ENCODE measurements around the gene GPR176.

Gene GPR176

GRCh38 chr15:39960411-39960810 lies 40.3 kb upstream of the GPR176 start:
- no peaks in the 10 kb centered on the region for H3K9me3 ChIP-seq (ENCODE audit: insufficient read depth, low read depth, low read length)
- TF ChIP-seq EZH2phosphoT487 (IDR thresholded peaks at IDR 0.05; ENCODE audit: borderline replicate concordance) (no peak), CTCF (conservative IDR thresholded peaks at IDR 0.05; ENCODE audit: low read length) (no peak)
- no peak overlapping the region for H3K9ac ChIP-seq (ENCODE audit: low read depth, low read length, poor library complexity, severe bottlenecking)
- H4K20me1 ChIP-seq (ENCODE audit: insufficient read depth, low read length, poor library complexity, severe bottlenecking) = no peaks in the 10 kb centered on the region
- no peaks in the 10 kb centered on the region for H3K27me3 ChIP-seq (ENCODE audit: insufficient read depth, low read length, poor library complexity, severe bottlenecking)
- H3K4me1 ChIP-seq (ENCODE audit: insufficient read depth, low read length, poor library complexity, severe bottlenecking) = peaks cover 6% of the 10 kb centered on the region
- no peaks in the 10 kb centered on the region for H3K9me2 ChIP-seq (replicated peaks; ENCODE audit: low read depth, low read length)
- no peaks in the 10 kb centered on the region for H3K79me2 ChIP-seq (ENCODE audit: insufficient read depth, low read length)
- H3K4me2 ChIP-seq (ENCODE audit: low read depth, low read length, poor library complexity, severe bottlenecking) = peak overlapping the region; percentile 14
- H3K4me3 ChIP-seq (ENCODE audit: low read length, poor library complexity, severe bottlenecking) = no peak overlapping the region
- no peak overlapping the region for H2AFZ ChIP-seq (ENCODE audit: low read length)
- H3K36me3 ChIP-seq (ENCODE audit: insufficient read depth, low read length) = peaks cover 27% of the 10 kb centered on the region; the same call in 1 of the 2 replicates
- H3F3A ChIP-seq (ENCODE audit: low read depth) = no peaks in the 10 kb centered on the region

GRCh38 chr15:39959411-39959810 lies 39.3 kb upstream of the GPR176 start:
- H3K36me3 ChIP-seq (ENCODE audit: insufficient read depth, low read length) = peaks cover 29% of the 10 kb centered on the region; the same call in 1 of the 2 replicates
- no peaks in the 10 kb centered on the region for H4K20me1 ChIP-seq (ENCODE audit: insufficient read depth, low read length, poor library complexity, severe bottlenecking)
- no peaks in the 10 kb centered on the region for H3F3A ChIP-seq (ENCODE audit: low read depth)
- H3K9me2 ChIP-seq (replicated peaks; ENCODE audit: low read depth, low read length) = no peaks in the 10 kb centered on the region
- TF ChIP-seq EZH2phosphoT487 (IDR thresholded peaks at IDR 0.05; ENCODE audit: borderline replicate concordance) = no peak
- no peaks in the 10 kb centered on the region for H3K79me2 ChIP-seq (ENCODE audit: insufficient read depth, low read length)
- no peaks in the 10 kb centered on the region for H3K9me3 ChIP-seq (ENCODE audit: insufficient read depth, low read depth, low read length)
- no peak overlapping the region for H2AFZ ChIP-seq (ENCODE audit: low read length)
- no peak overlapping the region for H3K4me3 ChIP-seq (ENCODE audit: low read length, poor library complexity, severe bottlenecking)
- no peak overlapping the region for H3K4me2 ChIP-seq (ENCODE audit: low read depth, low read length, poor library complexity, severe bottlenecking)
- no peaks in the 10 kb centered on the region for H3K27me3 ChIP-seq (ENCODE audit: insufficient read depth, low read length, poor library complexity, severe bottlenecking)
- H3K9ac ChIP-seq (ENCODE audit: low read depth, low read length, poor library complexity, severe bottlenecking) = no peak overlapping the region
- peaks cover 6% of the 10 kb centered on the region for H3K4me1 ChIP-seq (ENCODE audit: insufficient read depth, low read length, poor library complexity, severe bottlenecking)

GRCh38 chr15:39957481-39957880 lies 37.4 kb upstream of the GPR176 start:
- peaks cover 6% of the 10 kb centered on the region for H3K4me1 ChIP-seq (ENCODE audit: insufficient read depth, low read length, poor library complexity, severe bottlenecking)
- no peaks in the 10 kb centered on the region for H4K20me1 ChIP-seq (ENCODE audit: insufficient read depth, low read length, poor library complexity, severe bottlenecking)
- H3K9me2 ChIP-seq (replicated peaks; ENCODE audit: low read depth, low read length) = no peaks in the 10 kb centered on the region
- H3K27me3 ChIP-seq (ENCODE audit: insufficient read depth, low read length, poor library complexity, severe bottlenecking) = no peaks in the 10 kb centered on the region
- no peaks in the 10 kb centered on the region for H3K9me3 ChIP-seq (ENCODE audit: insufficient read depth, low read depth, low read length)
- H3K9ac ChIP-seq (ENCODE audit: low read depth, low read length, poor library complexity, severe bottlenecking) = no peak overlapping the region
- H3K36me3 ChIP-seq (ENCODE audit: insufficient read depth, low read length) = peaks cover 28% of the 10 kb centered on the region; the same call in 1 of the 2 replicates
- H2AFZ ChIP-seq (ENCODE audit: low read length) = no peak overlapping the region
- H3K4me3 ChIP-seq (ENCODE audit: low read length, poor library complexity, severe bottlenecking) = no peak overlapping the region
- TF ChIP-seq EZH2phosphoT487 (IDR thresholded peaks at IDR 0.05; ENCODE audit: borderline replicate concordance) = no peak
- no peak for TF ChIP-seq CTCF (conservative IDR thresholded peaks at IDR 0.05; ENCODE audit: low read length)
- no peaks in the 10 kb centered on the region for H3K79me2 ChIP-seq (ENCODE audit: insufficient read depth, low read length)
- no peaks in the 10 kb centered on the region for H3F3A ChIP-seq (ENCODE audit: low read depth)
- H3K4me2 ChIP-seq (ENCODE audit: low read depth, low read length, poor library complexity, severe bottlenecking) = no peak overlapping the region

- Histone ChIP-seq H3K9me3 (ENCODE audit: insufficient read depth, low read depth, low read length) (no peaks in the 10 kb centered on the region), H3K9me2 (replicated peaks; ENCODE audit: low read depth, low read length) (no peaks in the 10 kb centered on the region), H2AFZ (ENCODE audit: low read length) (no peak overlapping the region), H4K20me1 (ENCODE audit: insufficient read depth, low read length, poor library complexity, severe bottlenecking) (no peaks in the 10 kb centered on the region), H3K36me3 (ENCODE audit: insufficient read depth, low read length) (peaks cover 20% of the 10 kb centered on the region; the same call in 1 of the 2 replicates), H3K4me2 (ENCODE audit: low read depth, low read length, poor library complexity, severe bottlenecking) (no peak overlapping the region), H3K4me1 (ENCODE audit: insufficient read depth, low read length, poor library complexity, severe bottlenecking) (no peaks in the 10 kb centered on the region), H3F3A (ENCODE audit: low read depth) (no peaks in the 10 kb centered on the region), H3K27me3 (ENCODE audit: insufficient read depth, low read length, poor library complexity, severe bottlenecking) (no peaks in the 10 kb centered on the region), H3K9ac (ENCODE audit: low read depth, low read length, poor library complexity, severe bottlenecking) (no peak overlapping the region), H3K79me2 (ENCODE audit: insufficient read depth, low read length) (no peaks in the 10 kb centered on the region), H3K4me3 (ENCODE audit: low read length, poor library complexity, severe bottlenecking) (no peak overlapping the region)
- TF ChIP-seq CTCF (conservative IDR thresholded peaks at IDR 0.05; ENCODE audit: low read length) (no peak), EZH2phosphoT487 (IDR thresholded peaks at IDR 0.05; ENCODE audit: borderline replicate concordance) (no peak)
Observed at GRCh38 chr15:39953521-39953920, 33.5 kb upstream of the GPR176 start.
